Psoas muscle (tissue), 8 donors: ENCODE results near the gene IGSF5. TPM values are rescaled to one million over a fixed set of nuclear protein-coding genes. Genes with fewer than 3 reads are reported as not detected.

Source experiments
- ATAC-seq, 4 donors: fragments of 200-7000 bp; cut with Tn5 transposase; one replicate each; pipeline ENCODE4 v1.9.1; 2020; ENCODE audit warnings: moderate library complexity in 3 of 4, mild to moderate bottlenecking in 2 of 4
- DNase-seq, 2 donors: peaks; one replicate each; pipeline ENCODE4 v3.0.0-alpha.2; 2020
- H3K27ac ChIP-seq: fragments of 200-600 bp; one replicate; pipeline ENCODE4 v1.8.0; 2022
- H3K27me3 ChIP-seq, 3 donors: fragments of 200-600 bp in 1 of 3; one replicate each; pipeline versions ENCODE4 v1.6.1 to v1.8.0; 2013 to 2022; ENCODE audit warnings: low read length in 2 of 3, mild to moderate bottlenecking in 2 of 3, moderate library complexity in 1 of 3; ENCODE audit not compliant: insufficient read depth in 3 of 3
- H3K36me3 ChIP-seq, 2 donors: fragments of 200-600 bp in 1 of 2; one replicate each; pipeline versions ENCODE4 v1.6.1 to v1.8.0; 2013 to 2022; ENCODE audit warnings: low read depth in 1 of 2, mild to moderate bottlenecking in 1 of 2, moderate library complexity in 1 of 2; ENCODE audit not compliant: insufficient read depth in 1 of 2
- H3K4me1 ChIP-seq: fragments of 200-600 bp; one replicate; pipeline ENCODE4 v1.8.0; 2022
- H3K4me3 ChIP-seq: fragments of 200-600 bp; one replicate; pipeline ENCODE4 v1.8.0; 2022; ENCODE audit warnings: mild to moderate bottlenecking
- H3K9me3 ChIP-seq: fragments of 200-600 bp; one replicate; pipeline ENCODE4 v1.8.0; 2022
- CTCF ChIP-seq: fragments of 200-600 bp; IDR thresholded peaks from one replicate; pipeline ENCODE4 v1.8.0; 2022; ENCODE audit warnings: antibody characterized with exemption
- WGBS, 3 donors: extraction: QIAGEN DNeasy Blood & Tissue Kit; methylation state at CpG; one replicate each; pipeline versions ENCODE4 v1.1.6 to v1.1.7; 2013; 5-methylcytosine and 5-hydroxymethylcytosine counted together
- intact Hi-C, 2 donors: fragments of 100-400 bp; cut with DNase I; formaldehyde crosslinking; loops; one replicate each; pipeline versions ENCODE4 v1.11.0 to v1.14.2; 2022
- polyA plus RNA-seq, 3 donors: library from polyadenylated mRNA; stranded (reverse); fragments of 200-250 nt; gene quantifications; one replicate each; pipeline ENCODE4 v1.2.3, GENCODE V29; 2013
- total RNA-seq, 4 donors: library from RNA; stranded (reverse); fragmentation: NEBNext Ultra II Directional in 2 of 4; extraction: Animal tissue kit (Norgen Biotek cat#: 25700) in 2 of 4; gene quantifications; one replicate each; pipeline versions ENCODE4 v1.2.1 to v1.2.4, GENCODE V29; 2021 to 2023
- donor health status: healthy with polysubstance abuse.
- donor health status: DM: no; HTN: no; CAD: no; lungs with moderate emphysema.
- donor health status: Bipolar disorder and iron deficiency.
- donor health status: healthy.
- donor health status: DM: yes; HTN: yes; CAD: no.
- donor health status: DM: no; HTN: no; CAD: no.
- donor health status: DM: no; HTN: no; CAD: no.
- donor health status: DM: yes; HTN: yes; CAD: no.

Gene IGSF5
- total and polyA plus RNA-seq, 7 donors: not detected

- no peak for DNase-seq
- Histone ChIP-seq H3K9me3 (no peaks in the 10 kb centered on the region), H3K27ac (no peak overlapping the region), H3K4me1 (no peaks in the 10 kb centered on the region), H3K27me3 (no peaks in the 10 kb centered on the region), H3K4me3 (no peak overlapping the region), H3K36me3 (no peaks in the 10 kb centered on the region)
- no peak for ATAC-seq
- 78 to 89% (median 83%) methylated on average over 7 of the region's 7 CpGs for WGBS, 3 donors
- no peak for TF ChIP-seq CTCF
- intact Hi-C loops: no loop called here
These were observed 54.2 kb downstream of the IGSF5 start for GRCh38 chr21:39799178-39799577.

- 36 to 52% (median 45%) methylated on average over 4 of the region's 4 CpGs for WGBS, 3 donors
- Histone ChIP-seq H3K27me3 (no peaks in the 10 kb centered on the region), H3K9me3 (no peaks in the 10 kb centered on the region), H3K36me3 (no peaks in the 10 kb centered on the region), H3K4me3 (no peak overlapping the region), H3K4me1 (no peaks in the 10 kb centered on the region), H3K27ac (no peak overlapping the region)
- no peak for TF ChIP-seq CTCF
- DNase-seq (no peak), ATAC-seq (no peak)
- intact Hi-C loops: no loop called here
These were observed 55.3 kb downstream of the IGSF5 start for GRCh38 chr21:39800311-39800710.

GRCh38 chr21:39802217-39802616 is 57.2 kb downstream of the IGSF5 start:
- Histone ChIP-seq H3K4me1 (no peaks in the 10 kb centered on the region), H3K27ac (no peak overlapping the region), H3K4me3 (no peak overlapping the region), H3K9me3 (no peaks in the 10 kb centered on the region), H3K36me3 (no peaks in the 10 kb centered on the region), H3K27me3 (no peaks in the 10 kb centered on the region)
- 65 to 69% (median 69%) methylated on average over 2 of the region's 2 CpGs for WGBS, 3 donors
- TF ChIP-seq CTCF: no peak
- no peak for ATAC-seq
- intact Hi-C loops: no loop called here
- DNase-seq: no peak

- H3K36me3 ChIP-seq: no peaks in the 10 kb centered on the region
- intact Hi-C loops: no loop called here
- no peaks in the 10 kb centered on the region for H3K27me3 ChIP-seq
- H3K27ac ChIP-seq: no peak overlapping the region
- WGBS, 3 donors: 76 to 78% (median 77%) methylated on average over 1 of the region's 1 CpG
- H3K4me3 ChIP-seq: no peak overlapping the region
- DNase-seq: no peak
- no peaks in the 10 kb centered on the region for H3K4me1 ChIP-seq
- H3K9me3 ChIP-seq: no peaks in the 10 kb centered on the region
- ATAC-seq: no peak
- no peak for TF ChIP-seq CTCF
These were observed 58.4 kb downstream of the IGSF5 start for GRCh38 chr21:39803393-39803792.

GRCh38 chr21:39804240-39804639 is 59.3 kb downstream of the IGSF5 start:
- no peak for TF ChIP-seq CTCF
- H3K9me3 ChIP-seq: no peaks in the 10 kb centered on the region
- ATAC-seq: no peak
- intact Hi-C loops: no loop called here
- H3K4me3 ChIP-seq: no peak overlapping the region
- 80 to 87% (median 80%) methylated on average over 3 of the region's 3 CpGs for WGBS, 3 donors
- H3K27ac ChIP-seq: no peak overlapping the region
- no peaks in the 10 kb centered on the region for H3K27me3 ChIP-seq
- H3K36me3 ChIP-seq: no peaks in the 10 kb centered on the region
- no peak for DNase-seq
- no peaks in the 10 kb centered on the region for H3K4me1 ChIP-seq
